ENCODE measurements around the gene TSEN15. TPM values are rescaled to one million over a fixed set of nuclear protein-coding genes. Genes with fewer than 3 reads are reported as not detected.

TSEN15 gene
- total and polyA plus RNA-seq, 2 of the 8 experiments (the other 6 are each of a cell fraction or from before 2014, with no cell fraction given): 23.4 to 31.4 TPM

DNA sequence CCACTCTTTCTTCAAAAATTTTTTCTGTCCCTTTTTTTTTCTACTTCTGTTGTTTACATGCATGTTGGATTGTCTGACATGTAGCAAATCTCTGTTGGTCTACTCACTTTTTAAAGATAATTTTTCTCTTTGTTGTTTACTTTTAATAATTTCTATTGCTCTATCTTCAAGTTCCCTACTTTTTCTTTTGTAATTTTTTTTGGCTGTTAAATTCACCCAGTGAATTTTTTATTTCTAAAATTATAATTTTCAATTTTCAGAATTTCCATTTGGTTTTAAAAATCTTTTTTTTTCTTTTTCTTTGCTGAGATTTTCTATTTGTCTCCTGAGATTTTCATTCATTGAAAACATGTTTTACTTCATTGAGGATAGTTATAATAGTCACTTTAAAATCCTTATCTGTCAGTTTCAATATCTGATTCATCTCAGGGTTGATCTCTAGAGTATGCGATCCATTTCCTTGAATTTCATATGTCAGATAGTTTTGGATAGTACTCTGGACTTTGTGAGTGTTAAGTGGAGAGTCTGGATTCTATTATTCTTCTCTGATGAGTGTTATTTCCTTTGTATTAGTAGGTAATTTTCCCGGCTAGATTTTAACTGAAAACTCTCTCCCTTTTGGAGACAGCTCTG, 1.6 kb upstream of the TSEN15 start (continued):
- TF ChIP-seq, protein P1, sequence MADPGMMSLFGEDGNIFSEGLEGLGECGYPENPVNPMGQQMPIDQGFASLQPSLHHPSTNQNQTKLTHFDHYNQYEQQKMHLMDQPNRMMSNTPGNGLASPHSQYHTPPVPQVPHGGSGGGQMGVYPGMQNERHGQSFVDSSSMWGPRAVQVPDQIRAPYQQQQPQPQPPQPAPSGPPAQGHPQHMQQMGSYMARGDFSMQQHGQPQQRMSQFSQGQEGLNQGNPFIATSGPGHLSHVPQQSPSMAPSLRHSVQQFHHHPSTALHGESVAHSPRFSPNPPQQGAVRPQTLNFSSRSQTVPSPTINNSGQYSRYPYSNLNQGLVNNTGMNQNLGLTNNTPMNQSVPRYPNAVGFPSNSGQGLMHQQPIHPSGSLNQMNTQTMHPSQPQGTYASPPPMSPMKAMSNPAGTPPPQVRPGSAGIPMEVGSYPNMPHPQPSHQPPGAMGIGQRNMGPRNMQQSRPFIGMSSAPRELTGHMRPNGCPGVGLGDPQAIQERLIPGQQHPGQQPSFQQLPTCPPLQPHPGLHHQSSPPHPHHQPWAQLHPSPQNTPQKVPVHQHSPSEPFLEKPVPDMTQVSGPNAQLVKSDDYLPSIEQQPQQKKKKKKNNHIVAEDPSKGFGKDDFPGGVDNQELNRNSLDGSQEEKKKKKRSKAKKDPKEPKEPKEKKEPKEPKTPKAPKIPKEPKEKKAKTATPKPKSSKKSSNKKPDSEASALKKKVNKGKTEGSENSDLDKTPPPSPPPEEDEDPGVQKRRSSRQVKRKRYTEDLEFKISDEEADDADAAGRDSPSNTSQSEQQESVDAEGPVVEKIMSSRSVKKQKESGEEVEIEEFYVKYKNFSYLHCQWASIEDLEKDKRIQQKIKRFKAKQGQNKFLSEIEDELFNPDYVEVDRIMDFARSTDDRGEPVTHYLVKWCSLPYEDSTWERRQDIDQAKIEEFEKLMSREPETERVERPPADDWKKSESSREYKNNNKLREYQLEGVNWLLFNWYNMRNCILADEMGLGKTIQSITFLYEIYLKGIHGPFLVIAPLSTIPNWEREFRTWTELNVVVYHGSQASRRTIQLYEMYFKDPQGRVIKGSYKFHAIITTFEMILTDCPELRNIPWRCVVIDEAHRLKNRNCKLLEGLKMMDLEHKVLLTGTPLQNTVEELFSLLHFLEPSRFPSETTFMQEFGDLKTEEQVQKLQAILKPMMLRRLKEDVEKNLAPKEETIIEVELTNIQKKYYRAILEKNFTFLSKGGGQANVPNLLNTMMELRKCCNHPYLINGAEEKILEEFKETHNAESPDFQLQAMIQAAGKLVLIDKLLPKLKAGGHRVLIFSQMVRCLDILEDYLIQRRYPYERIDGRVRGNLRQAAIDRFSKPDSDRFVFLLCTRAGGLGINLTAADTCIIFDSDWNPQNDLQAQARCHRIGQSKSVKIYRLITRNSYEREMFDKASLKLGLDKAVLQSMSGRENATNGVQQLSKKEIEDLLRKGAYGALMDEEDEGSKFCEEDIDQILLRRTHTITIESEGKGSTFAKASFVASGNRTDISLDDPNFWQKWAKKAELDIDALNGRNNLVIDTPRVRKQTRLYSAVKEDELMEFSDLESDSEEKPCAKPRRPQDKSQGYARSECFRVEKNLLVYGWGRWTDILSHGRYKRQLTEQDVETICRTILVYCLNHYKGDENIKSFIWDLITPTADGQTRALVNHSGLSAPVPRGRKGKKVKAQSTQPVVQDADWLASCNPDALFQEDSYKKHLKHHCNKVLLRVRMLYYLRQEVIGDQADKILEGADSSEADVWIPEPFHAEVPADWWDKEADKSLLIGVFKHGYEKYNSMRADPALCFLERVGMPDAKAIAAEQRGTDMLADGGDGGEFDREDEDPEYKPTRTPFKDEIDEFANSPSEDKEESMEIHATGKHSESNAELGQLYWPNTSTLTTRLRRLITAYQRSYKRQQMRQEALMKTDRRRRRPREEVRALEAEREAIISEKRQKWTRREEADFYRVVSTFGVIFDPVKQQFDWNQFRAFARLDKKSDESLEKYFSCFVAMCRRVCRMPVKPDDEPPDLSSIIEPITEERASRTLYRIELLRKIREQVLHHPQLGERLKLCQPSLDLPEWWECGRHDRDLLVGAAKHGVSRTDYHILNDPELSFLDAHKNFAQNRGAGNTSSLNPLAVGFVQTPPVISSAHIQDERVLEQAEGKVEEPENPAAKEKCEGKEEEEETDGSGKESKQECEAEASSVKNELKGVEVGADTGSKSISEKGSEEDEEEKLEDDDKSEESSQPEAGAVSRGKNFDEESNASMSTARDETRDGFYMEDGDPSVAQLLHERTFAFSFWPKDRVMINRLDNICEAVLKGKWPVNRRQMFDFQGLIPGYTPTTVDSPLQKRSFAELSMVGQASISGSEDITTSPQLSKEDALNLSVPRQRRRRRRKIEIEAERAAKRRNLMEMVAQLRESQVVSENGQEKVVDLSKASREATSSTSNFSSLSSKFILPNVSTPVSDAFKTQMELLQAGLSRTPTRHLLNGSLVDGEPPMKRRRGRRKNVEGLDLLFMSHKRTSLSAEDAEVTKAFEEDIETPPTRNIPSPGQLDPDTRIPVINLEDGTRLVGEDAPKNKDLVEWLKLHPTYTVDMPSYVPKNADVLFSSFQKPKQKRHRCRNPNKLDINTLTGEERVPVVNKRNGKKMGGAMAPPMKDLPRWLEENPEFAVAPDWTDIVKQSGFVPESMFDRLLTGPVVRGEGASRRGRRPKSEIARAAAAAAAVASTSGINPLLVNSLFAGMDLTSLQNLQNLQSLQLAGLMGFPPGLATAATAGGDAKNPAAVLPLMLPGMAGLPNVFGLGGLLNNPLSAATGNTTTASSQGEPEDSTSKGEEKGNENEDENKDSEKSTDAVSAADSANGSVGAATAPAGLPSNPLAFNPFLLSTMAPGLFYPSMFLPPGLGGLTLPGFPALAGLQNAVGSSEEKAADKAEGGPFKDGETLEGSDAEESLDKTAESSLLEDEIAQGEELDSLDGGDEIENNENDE (IDR thresholded peaks at IDR 0.05; ENCODE audit: insufficient replicate concordance, low read length): no peak
- no peak for TF ChIP-seq TEAD4 (IDR thresholded peaks at IDR 0.05; ENCODE audit: low read depth, low read length)
- TF ChIP-seq TCF12 (IDR thresholded peaks at IDR 0.05; ENCODE audit: low read depth, low read length): no peak
- TF ChIP-seq CREB1 (IDR thresholded peaks at IDR 0.05): no peak
- no peak for TF ChIP-seq EP300 (IDR thresholded peaks at IDR 0.05; ENCODE audit: borderline replicate concordance in 1 of 2, low read depth in 2 of 2, low read length in 2 of 2)
- TF ChIP-seq RBBP5 (IDR thresholded peaks at IDR 0.05; ENCODE audit: borderline replicate concordance, low read depth, low read length): no peak
- TF ChIP-seq NRF1 (IDR thresholded peaks at IDR 0.05; ENCODE audit: low read depth, low read length): no peak
- TF ChIP-seq TBP (IDR thresholded peaks at IDR 0.05; ENCODE audit: low read depth, low read length): no peak
- no peak for TF ChIP-seq RAD21 (IDR thresholded peaks at IDR 0.05 in 1 of 2, conservative IDR thresholded peaks at IDR 0.05 in 1 of 2; ENCODE audit: low read depth in 2 of 2, low read length in 2 of 2)
- TF ChIP-seq PHF8 (conservative IDR thresholded peaks at IDR 0.05; ENCODE audit: low read depth, low read length): no peak
- no peak for TF ChIP-seq GTF2F1 (IDR thresholded peaks at IDR 0.05; ENCODE audit: borderline replicate concordance, low read depth, low read length)

All from H1 (cell line).